Measurements from ENCODE around the gene RPRD1B. TPM values are rescaled to one million over a fixed set of nuclear protein-coding genes. Genes with fewer than 3 reads are reported as not detected.

The RPRD1B gene
- total RNA-seq, 4 donors from 2014 or later = 44.5 to 55.4 (median 52.4) TPM

GRCh38 chr20:38062890-38063289 lies 29.3 kb downstream of the RPRD1B start:
- Histone ChIP-seq H3K4me3 (no peak overlapping the region), H3K9me3 (no peaks in the 10 kb centered on the region), H3K36me3 (peaks cover 0 to 98% (median 0%) of the 10 kb centered on the region in 3 donors), H3K27ac (no peak overlapping the region), H3K4me1 (no peaks in the 10 kb centered on the region), H3K27me3 (no peaks in the 10 kb centered on the region)
- no peak for DNase-seq
- no peak for TF ChIP-seq POLR2A (IDR thresholded peaks at IDR 0.05)
- TF ChIP-seq, protein P1, sequence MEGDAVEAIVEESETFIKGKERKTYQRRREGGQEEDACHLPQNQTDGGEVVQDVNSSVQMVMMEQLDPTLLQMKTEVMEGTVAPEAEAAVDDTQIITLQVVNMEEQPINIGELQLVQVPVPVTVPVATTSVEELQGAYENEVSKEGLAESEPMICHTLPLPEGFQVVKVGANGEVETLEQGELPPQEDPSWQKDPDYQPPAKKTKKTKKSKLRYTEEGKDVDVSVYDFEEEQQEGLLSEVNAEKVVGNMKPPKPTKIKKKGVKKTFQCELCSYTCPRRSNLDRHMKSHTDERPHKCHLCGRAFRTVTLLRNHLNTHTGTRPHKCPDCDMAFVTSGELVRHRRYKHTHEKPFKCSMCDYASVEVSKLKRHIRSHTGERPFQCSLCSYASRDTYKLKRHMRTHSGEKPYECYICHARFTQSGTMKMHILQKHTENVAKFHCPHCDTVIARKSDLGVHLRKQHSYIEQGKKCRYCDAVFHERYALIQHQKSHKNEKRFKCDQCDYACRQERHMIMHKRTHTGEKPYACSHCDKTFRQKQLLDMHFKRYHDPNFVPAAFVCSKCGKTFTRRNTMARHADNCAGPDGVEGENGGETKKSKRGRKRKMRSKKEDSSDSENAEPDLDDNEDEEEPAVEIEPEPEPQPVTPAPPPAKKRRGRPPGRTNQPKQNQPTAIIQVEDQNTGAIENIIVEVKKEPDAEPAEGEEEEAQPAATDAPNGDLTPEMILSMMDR (IDR thresholded peaks at IDR 0.05) = no peak

DNA sequence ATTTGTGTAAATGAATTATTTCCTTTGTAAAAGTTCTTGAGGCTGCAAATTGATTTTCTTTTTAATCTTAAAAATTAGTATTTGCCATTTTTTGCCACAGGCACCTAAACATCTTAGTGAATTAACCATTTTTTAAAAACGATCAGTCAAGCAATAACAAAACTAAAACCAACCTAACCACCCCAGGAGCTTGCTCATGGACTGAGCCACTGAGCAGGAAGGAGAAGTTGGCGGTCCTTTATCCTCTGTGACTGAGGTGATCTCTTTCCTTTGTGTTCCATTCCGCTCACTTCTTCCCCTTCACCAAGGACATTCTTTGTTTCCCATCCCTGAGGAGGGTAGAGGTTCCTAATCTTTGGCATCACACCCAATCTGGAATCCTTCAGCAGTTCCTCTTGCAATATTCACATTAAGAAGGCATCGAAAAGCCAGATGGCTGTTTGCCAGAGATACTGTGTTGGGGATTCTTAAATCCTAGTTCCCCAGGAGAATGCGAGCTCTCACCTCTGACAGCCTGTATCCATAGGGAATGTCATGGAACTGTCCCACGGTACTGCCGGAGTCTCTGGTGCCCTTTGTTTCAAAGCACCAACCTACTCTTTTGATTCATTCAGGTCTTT lies 30.5 kb downstream of the RPRD1B start:
- Histone ChIP-seq H3K9me3 (no peaks in the 10 kb centered on the region), H3K27me3 (no peaks in the 10 kb centered on the region), H3K27ac (no peak overlapping the region), H3K4me1 (no peaks in the 10 kb centered on the region), H3K36me3 (peaks cover 0 to 98% (median 0%) of the 10 kb centered on the region in 3 donors), H3K4me3 (no peak overlapping the region)
- TF ChIP-seq, protein P1 (IDR thresholded peaks at IDR 0.05) = no peak
- no peak for TF ChIP-seq POLR2A (IDR thresholded peaks at IDR 0.05)
- DNase-seq = no peak

DNA sequence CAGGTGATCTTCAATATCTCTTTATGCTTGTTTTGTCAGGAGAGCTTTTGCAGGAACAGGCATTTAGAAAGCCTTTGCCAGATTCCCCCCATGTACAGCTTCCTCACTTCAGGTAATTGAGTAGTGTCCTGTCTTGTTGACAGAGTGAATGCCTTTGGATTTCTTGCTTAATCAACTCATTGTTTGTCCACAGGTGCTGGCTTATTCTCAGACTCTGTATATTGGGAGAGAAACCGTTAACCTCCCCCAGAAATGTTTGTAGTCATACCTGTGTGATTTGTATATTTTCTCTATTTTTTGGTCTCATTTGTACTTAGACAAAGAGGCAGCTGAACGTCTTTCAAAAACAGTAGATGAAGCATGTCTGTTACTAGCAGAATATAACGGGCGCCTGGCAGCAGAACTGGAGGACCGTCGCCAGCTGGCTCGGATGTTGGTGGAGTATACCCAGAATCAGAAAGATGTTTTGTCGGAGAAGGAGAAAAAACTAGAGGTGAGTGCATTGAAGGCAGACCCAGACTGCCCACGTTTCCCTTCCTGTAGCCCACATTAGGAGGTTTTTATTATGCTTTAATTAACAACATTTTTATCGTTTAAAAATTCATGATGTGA lies 32.3 kb downstream of the RPRD1B start:
- TF ChIP-seq, protein P1 (IDR thresholded peaks at IDR 0.05) = no peak
- TF ChIP-seq POLR2A (IDR thresholded peaks at IDR 0.05) = no peak
- no peaks in the 10 kb centered on the region for H3K27me3 ChIP-seq
- H3K4me1 ChIP-seq = no peaks in the 10 kb centered on the region
- no peak for DNase-seq
- no peak overlapping the region for H3K4me3 ChIP-seq
- peaks cover 0 to 99% (median 0%) of the 10 kb centered on the region in 3 donors for H3K36me3 ChIP-seq
- no peaks in the 10 kb centered on the region for H3K9me3 ChIP-seq
- H3K27ac ChIP-seq = no peak overlapping the region

GRCh38 chr20:38066969-38067716 lies 33.6 kb downstream of the RPRD1B start:
- TF ChIP-seq, protein P1 (IDR thresholded peaks at IDR 0.05) = no peak
- no peak for TF ChIP-seq POLR2A (IDR thresholded peaks at IDR 0.05)
- Histone ChIP-seq H3K27me3 (no peaks in the 10 kb centered on the region), H3K9me3 (no peaks in the 10 kb centered on the region), H3K4me3 (no peak overlapping the region), H3K4me1 (no peaks in the 10 kb centered on the region), H3K27ac (no peak overlapping the region), H3K36me3 (peaks cover 0 to 94% (median 0%) of the 10 kb centered on the region in 3 donors)
- DNase-seq = no peak

DNA sequence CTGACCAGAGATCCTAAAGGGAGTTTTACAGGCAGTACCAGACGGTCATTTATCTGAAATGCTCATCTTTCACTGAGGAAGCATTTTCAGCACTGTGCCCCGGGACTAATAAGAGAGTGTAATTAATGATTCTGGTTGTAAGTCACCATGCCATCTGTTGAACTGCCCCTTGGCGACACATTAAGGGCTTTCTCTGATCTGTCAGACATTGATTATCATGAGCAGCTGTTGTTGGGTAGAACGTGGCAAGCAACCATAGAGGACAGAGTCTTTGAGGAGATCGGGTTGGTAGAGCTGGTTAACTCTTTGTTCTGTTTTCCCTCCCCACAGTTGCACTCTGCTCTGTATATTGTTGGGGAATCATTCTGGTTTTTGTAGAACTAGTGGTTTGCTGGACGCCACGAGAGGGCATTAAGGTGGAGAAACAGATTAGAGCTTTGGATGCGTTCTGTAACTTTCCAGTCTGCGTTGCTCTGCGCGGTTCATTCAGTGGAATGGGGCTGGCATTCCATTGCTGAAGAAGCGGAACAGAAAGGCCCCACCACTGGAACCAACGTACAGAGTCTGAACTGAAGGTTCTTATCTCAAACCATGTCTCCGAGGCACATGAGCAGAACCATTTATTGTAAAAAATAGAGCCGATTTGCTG lies 34.3 kb downstream of the RPRD1B start:
- TF ChIP-seq, protein P1 (IDR thresholded peaks at IDR 0.05) = no peak
- no peak for TF ChIP-seq POLR2A (IDR thresholded peaks at IDR 0.05)
- no peak for DNase-seq
- H3K9me3 ChIP-seq = no peaks in the 10 kb centered on the region
- no peak overlapping the region for H3K27ac ChIP-seq
- H3K4me3 ChIP-seq = no peak overlapping the region
- no peaks in the 10 kb centered on the region for H3K4me1 ChIP-seq
- no peaks in the 10 kb centered on the region for H3K27me3 ChIP-seq
- peaks cover 0 to 87% (median 0%) of the 10 kb centered on the region in 3 donors for H3K36me3 ChIP-seq

All from Peyer's patch (tissue), 4 donors.